Measurements from ENCODE around the gene PACSIN2.

PACSIN2 gene

DNA sequence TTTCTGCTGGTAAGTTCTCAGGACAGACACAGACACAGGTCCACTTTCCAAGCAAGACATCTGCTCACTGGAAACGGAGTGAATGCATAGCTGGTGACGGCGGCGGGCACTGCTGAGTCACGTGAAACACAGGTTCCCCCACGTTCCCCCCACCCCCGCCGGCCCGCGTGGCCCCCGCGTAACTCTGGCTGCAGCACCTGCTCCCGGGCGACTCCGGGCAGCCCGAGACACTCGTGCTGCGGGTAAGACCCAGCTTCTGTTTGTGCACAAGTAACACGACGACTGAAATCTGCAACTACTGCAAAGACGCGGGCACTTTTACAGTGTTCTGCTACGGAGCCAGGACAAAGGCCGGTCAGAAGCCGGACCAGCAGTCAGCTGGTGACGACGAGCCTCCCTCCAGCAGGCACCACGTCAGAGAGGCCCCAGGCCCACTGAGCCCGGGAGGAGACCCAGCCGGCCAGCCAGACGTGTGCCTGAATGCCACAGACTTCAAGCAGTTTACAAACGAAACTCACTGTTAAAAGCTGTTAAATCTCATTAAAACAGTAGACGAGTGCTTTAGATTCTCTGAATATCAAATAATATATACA, 145.0 kb downstream of the PACSIN2 start:
- Histone ChIP-seq H3K27ac (no peak overlapping the region), H2AFZ (no peak overlapping the region), H3K4me1 (no peaks in the 10 kb centered on the region), H3K9me3 (ENCODE audit: control insufficient read depth, low read length) (no peaks in the 10 kb centered on the region), H3K36me3 (ENCODE audit: control insufficient read depth, insufficient read depth, low read length) (no peaks in the 10 kb centered on the region), H3K4me3 (ENCODE audit: low read depth, low read length) (no peak overlapping the region), H3K4me2 (ENCODE audit: low read length) (no peak overlapping the region), H3K79me2 (no peaks in the 10 kb centered on the region), H3K9ac (no peak overlapping the region), H3K27me3 (ENCODE audit: control insufficient read depth, insufficient read depth, low read length) (no peaks in the 10 kb centered on the region)
- TF ChIP-seq, protein P1, sequence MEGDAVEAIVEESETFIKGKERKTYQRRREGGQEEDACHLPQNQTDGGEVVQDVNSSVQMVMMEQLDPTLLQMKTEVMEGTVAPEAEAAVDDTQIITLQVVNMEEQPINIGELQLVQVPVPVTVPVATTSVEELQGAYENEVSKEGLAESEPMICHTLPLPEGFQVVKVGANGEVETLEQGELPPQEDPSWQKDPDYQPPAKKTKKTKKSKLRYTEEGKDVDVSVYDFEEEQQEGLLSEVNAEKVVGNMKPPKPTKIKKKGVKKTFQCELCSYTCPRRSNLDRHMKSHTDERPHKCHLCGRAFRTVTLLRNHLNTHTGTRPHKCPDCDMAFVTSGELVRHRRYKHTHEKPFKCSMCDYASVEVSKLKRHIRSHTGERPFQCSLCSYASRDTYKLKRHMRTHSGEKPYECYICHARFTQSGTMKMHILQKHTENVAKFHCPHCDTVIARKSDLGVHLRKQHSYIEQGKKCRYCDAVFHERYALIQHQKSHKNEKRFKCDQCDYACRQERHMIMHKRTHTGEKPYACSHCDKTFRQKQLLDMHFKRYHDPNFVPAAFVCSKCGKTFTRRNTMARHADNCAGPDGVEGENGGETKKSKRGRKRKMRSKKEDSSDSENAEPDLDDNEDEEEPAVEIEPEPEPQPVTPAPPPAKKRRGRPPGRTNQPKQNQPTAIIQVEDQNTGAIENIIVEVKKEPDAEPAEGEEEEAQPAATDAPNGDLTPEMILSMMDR (IDR thresholded peaks at IDR 0.05) = no peak

DNA sequence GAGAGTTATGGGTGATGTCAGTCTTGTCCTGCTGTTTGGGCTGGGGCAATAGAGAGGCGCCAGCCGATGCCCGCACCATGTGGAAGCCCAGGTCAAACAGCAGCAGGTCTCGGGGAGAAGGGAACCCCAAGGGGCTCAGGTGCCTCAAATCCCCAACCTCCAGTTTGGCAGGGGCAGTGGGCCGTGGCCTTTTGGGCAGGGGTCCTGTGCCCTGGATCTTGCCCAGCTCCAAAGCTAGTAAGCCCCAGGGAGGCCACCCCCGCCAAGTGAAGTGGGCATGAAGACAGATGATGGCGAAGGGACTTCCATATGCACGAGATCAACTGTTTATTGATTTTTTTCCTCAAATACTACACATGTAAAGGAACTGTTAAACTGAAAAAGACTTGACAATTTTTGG, 145.5 kb downstream of the PACSIN2 start:
- H3K27ac ChIP-seq = no peak overlapping the region

DNA sequence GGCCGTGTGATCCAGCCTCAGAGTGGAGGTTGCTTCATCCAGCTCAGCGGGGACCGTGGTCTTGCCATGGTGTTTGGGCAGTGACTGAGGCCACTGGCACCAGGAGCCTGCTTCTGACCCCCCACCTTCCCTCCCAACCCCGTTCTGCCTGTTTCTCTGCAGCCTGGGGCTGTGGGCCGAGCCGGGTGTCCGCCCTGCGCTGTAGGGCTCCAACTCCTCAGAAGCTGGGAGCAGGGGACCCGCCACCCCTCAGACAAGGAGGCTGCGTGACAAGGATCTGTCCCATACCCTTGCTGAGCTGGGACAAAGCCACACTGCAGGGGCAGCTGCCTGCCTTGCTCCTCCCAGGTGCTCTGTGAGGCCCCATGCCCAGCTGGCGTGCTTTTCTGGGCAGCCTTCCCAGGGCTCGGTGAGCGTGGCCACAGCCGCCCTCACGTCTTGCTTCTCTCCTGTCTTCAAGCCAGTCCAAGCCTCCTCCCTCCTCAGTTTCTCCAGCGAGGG, 146.1 kb downstream of the PACSIN2 start:
- Histone ChIP-seq H3K9me3 (ENCODE audit: control insufficient read depth, low read length) (no peaks in the 10 kb centered on the region), H3K4me2 (ENCODE audit: low read length) (no peak overlapping the region), H3K36me3 (ENCODE audit: control insufficient read depth, insufficient read depth, low read length) (no peaks in the 10 kb centered on the region), H3K79me2 (no peaks in the 10 kb centered on the region), H3K4me3 (ENCODE audit: low read depth, low read length) (no peak overlapping the region), H3K27me3 (ENCODE audit: control insufficient read depth, insufficient read depth, low read length) (no peaks in the 10 kb centered on the region), H3K9ac (no peak overlapping the region), H3K4me1 (no peaks in the 10 kb centered on the region), H3K27ac (no peak overlapping the region), H2AFZ (no peak overlapping the region)
- TF ChIP-seq, protein P1 (IDR thresholded peaks at IDR 0.05) = no peak

More for the DNA sequence above, 145.5 kb downstream of the PACSIN2 start:
- no peaks in the 10 kb centered on the region for H3K9me3 ChIP-seq (ENCODE audit: control insufficient read depth, low read length)
- no peaks in the 10 kb centered on the region for H3K27me3 ChIP-seq (ENCODE audit: control insufficient read depth, insufficient read depth, low read length)
- H2AFZ ChIP-seq = no peak overlapping the region
- no peaks in the 10 kb centered on the region for H3K4me1 ChIP-seq
- no peaks in the 10 kb centered on the region for H3K79me2 ChIP-seq
- H3K36me3 ChIP-seq (ENCODE audit: control insufficient read depth, insufficient read depth, low read length) = no peaks in the 10 kb centered on the region
- no peak overlapping the region for H3K9ac ChIP-seq
- H3K4me2 ChIP-seq (ENCODE audit: low read length) = no peak overlapping the region
- TF ChIP-seq, protein P1 (IDR thresholded peaks at IDR 0.05) = no peak
- H3K4me3 ChIP-seq (ENCODE audit: low read depth, low read length) = no peak overlapping the region

DNA sequence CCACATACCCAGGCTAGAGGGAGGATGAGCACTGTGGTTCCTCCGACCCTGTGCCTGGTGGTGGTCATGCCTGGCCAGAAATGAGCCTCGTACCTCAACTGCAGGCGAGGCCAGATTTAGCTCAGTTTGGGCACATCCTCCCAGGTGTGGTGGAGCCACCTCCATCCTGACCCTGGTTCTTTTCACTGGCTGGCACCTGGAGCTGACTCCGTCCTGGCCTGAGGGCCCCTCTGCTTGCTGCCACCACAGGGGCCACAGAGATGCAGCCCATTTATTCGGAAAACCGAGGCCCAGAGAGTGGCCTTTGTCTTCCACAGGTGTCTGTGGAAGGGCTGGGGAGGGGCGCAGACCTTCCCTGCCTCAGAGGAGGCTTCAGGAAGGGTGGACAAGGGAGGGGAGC, 148.8 kb downstream of the PACSIN2 start:
- H3K79me2 ChIP-seq = no peaks in the 10 kb centered on the region

More for the DNA sequence above, 148.8 kb downstream of the PACSIN2 start:
- no peak overlapping the region for H3K4me3 ChIP-seq (ENCODE audit: low read depth, low read length)
- H3K36me3 ChIP-seq (ENCODE audit: control insufficient read depth, insufficient read depth, low read length) = no peaks in the 10 kb centered on the region
- TF ChIP-seq, protein P1 (IDR thresholded peaks at IDR 0.05) = no peak
- H3K4me1 ChIP-seq = no peaks in the 10 kb centered on the region
- no peak overlapping the region for H3K9ac ChIP-seq
- H3K4me2 ChIP-seq (ENCODE audit: low read length) = no peak overlapping the region
- no peaks in the 10 kb centered on the region for H3K27me3 ChIP-seq (ENCODE audit: control insufficient read depth, insufficient read depth, low read length)
- H3K27ac ChIP-seq = no peak overlapping the region
- H3K9me3 ChIP-seq (ENCODE audit: control insufficient read depth, low read length) = no peaks in the 10 kb centered on the region
- no peak overlapping the region for H2AFZ ChIP-seq

Data from parathyroid adenoma (tissue), 2 donors.